WTC11 (cell line): Measurements from ENCODE around the gene SGF29. TPM values are rescaled to one million over a fixed set of nuclear protein-coding genes. Genes with fewer than 3 reads are reported as not detected.

Source experiments
- ATAC-seq: fragments of 200-7000 bp; cut with Tn5 transposase; 2 replicates; pipeline ENCODE4 v1.10.0; 2021; ENCODE audit warnings: mild to moderate bottlenecking, moderate library complexity
- CTCF ChIA-PET: fragments of 300-600 bp; sonication (Branson Sonifier 250); formaldehyde crosslinking; loops from one replicate; lab custom pipeline; 2021; ENCODE audit warnings: antibody characterized with exemption; lab: Charles Lee
- POLR2A ChIA-PET: fragments of 350-600 bp; sonication (Branson Sonifier 250); formaldehyde crosslinking; loops from one replicate; lab custom pipeline; 2021; ENCODE audit warnings: antibody characterized with exemption; lab: Charles Lee
- DNase-seq: peaks from one replicate; pipeline ENCODE4 v3.0.0; 2021; ENCODE audit warnings: low spot score
- H3K27ac Mint-ChIP-seq: 2 replicates; pipeline ENCODE4 v1.8.0; 2021; ENCODE audit warnings: mixed read lengths
- H3K27me3 Mint-ChIP-seq: 2 replicates; pipeline ENCODE4 v1.8.0; 2021; ENCODE audit warnings: low read depth, mild to moderate bottlenecking, moderate library complexity, mixed read lengths
- H3K36me3 Mint-ChIP-seq: 2 replicates; pipeline ENCODE4 v1.8.0; 2021; ENCODE audit warnings: mixed read lengths
- H3K4me1 Mint-ChIP-seq: 2 replicates; pipeline ENCODE4 v1.8.0; 2022; ENCODE audit warnings: mixed read lengths
- H3K4me3 Mint-ChIP-seq: 2 replicates; pipeline ENCODE4 v1.8.0; 2021; ENCODE audit warnings: mild to moderate bottlenecking, moderate library complexity, mixed read lengths
- H3K9me3 Mint-ChIP-seq: 2 replicates; pipeline ENCODE4 v1.8.0; 2021; ENCODE audit warnings: mixed read lengths
- ARID4B ChIP-seq: sonication (generic); formaldehyde crosslinking; IDR thresholded peaks from 2 replicates; pipeline ENCODE4 v1.8.0; 2023; ENCODE audit warnings: missing genetic modification reagents, mild to moderate bottlenecking, borderline replicate concordance
- CDX4 ChIP-seq: fragments of 250-450 bp; sonication (Bioruptor Pico); IDR thresholded peaks from 2 replicates; pipeline ENCODE4 v1.9.0; 2021; ENCODE audit warnings: moderate library complexity, mild to moderate bottlenecking, inconsistent platforms, borderline replicate concordance
- CREB1 ChIP-seq: sonication (generic); formaldehyde crosslinking; IDR thresholded peaks from 2 replicates; pipeline ENCODE4 v1.8.0; 2023; ENCODE audit warnings: mild to moderate bottlenecking, missing genetic modification reagents
- CREM ChIP-seq: sonication (generic); formaldehyde crosslinking; IDR thresholded peaks from 2 replicates; pipeline ENCODE4 v1.8.1; 2022; ENCODE audit warnings: mild to moderate bottlenecking, missing genetic modification reagents, moderate library complexity
- ESRRA ChIP-seq: sonication (generic); formaldehyde crosslinking; IDR thresholded peaks from 2 replicates; pipeline ENCODE4 v1.8.1; 2022; ENCODE audit warnings: mild to moderate bottlenecking, missing genetic modification reagents, borderline replicate concordance
- ETV6 ChIP-seq: sonication (generic); formaldehyde crosslinking; IDR thresholded peaks from 2 replicates; pipeline ENCODE4 v1.8.1; 2022; ENCODE audit warnings: mild to moderate bottlenecking, missing genetic modification reagents
- GABPB1 ChIP-seq: sonication (generic); formaldehyde crosslinking; IDR thresholded peaks from 2 replicates; pipeline ENCODE4 v1.8.1; 2023; ENCODE audit warnings: mild to moderate bottlenecking, missing genetic modification reagents
- HMGA2 ChIP-seq: fragments of 250-450 bp; sonication (Bioruptor Pico); IDR thresholded peaks from 2 replicates; pipeline ENCODE4 v1.4.0; 2021; ENCODE audit warnings: mild to moderate bottlenecking, moderate library complexity
- MLX ChIP-seq: sonication (generic); formaldehyde crosslinking; IDR thresholded peaks from 2 replicates; pipeline ENCODE4 v1.8.1; 2023; ENCODE audit warnings: mild to moderate bottlenecking, missing genetic modification reagents, moderate library complexity
- ZNF121 ChIP-seq: sonication (generic); formaldehyde crosslinking; IDR thresholded peaks from 2 replicates; pipeline ENCODE4 v1.8.0; 2023; ENCODE audit warnings: missing genetic modification reagents
- ZNF219 ChIP-seq: sonication (generic); formaldehyde crosslinking; IDR thresholded peaks from 2 replicates; pipeline ENCODE4 v1.8.0; 2023; ENCODE audit warnings: missing genetic modification reagents, mild to moderate bottlenecking, borderline replicate concordance
- ZNF232 ChIP-seq: sonication (generic); formaldehyde crosslinking; IDR thresholded peaks from 2 replicates; pipeline ENCODE4 v1.8.0; 2022; ENCODE audit warnings: mild to moderate bottlenecking, missing genetic modification reagents
- ZNF512 ChIP-seq: sonication (generic); formaldehyde crosslinking; IDR thresholded peaks from 2 replicates; pipeline ENCODE4 v1.8.1; 2022; ENCODE audit warnings: missing genetic modification reagents, borderline replicate concordance
- total RNA-seq: library from RNA; stranded (reverse); gene quantifications from 3 replicates; pipeline ENCODE4 v1.2.3, GENCODE V29; 2021
- TF ChIP-seq, protein P1 (sequence below): sonication (generic); formaldehyde crosslinking; IDR thresholded peaks from 2 replicates; pipeline ENCODE4 v1.8.0; 2022; ENCODE audit warnings: mild to moderate bottlenecking, missing genetic modification reagents
- TF ChIP-seq, protein P2 (sequence below): fragments of 250-450 bp; sonication (Bioruptor Pico); IDR thresholded peaks from 2 replicates; pipeline ENCODE4 v1.9.0; 2021; ENCODE audit warnings: mild to moderate bottlenecking
- TF ChIP-seq, protein P3 (sequence below): sonication (generic); formaldehyde crosslinking; IDR thresholded peaks from 2 replicates; pipeline ENCODE4 v1.8.0; 2022; ENCODE audit warnings: mild to moderate bottlenecking, missing genetic modification reagents

The SGF29 gene
- total RNA-seq, 1 experiment from 2014 or later = 15.0 TPM

DNA sequence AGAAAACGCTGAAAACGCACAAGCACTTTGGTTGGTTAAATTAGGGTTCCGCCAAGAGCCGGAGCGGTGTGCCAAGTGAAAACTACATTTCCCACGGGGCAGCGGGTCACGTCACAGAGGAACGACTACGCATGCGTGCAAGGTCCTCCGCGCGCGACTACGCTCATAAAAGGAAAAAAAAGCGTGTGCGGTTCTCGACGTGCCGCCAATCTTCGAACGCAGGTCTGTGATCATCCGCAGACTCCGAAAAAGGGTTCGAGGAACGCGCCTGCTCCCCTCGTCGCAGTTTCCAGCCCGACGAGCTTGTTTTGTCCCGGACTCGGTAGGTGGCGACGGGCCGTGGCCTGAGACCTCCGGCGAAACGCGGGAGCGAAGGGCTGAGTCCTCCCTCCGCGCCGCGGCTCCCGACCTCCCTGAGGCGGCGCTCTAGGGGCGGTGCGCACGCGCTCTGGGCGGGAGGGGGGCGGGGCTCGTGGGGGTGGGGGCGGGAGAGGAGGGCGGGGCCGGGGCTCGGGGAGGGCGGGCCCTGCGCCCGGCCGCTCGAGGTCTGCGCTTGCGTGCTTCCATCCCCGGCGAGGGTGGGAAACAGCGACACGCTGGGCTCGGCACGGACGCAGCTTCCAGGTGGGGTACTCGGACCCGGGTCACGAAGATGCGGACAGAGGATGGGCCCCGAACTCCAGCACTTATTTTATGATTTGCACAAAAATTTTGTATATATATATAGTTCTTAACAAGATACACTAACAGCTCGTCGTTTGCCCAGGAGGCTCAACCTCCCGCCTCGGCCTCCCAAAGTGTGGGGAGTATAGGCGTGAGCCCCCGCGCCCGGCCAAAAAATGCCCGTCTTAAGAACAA lies at the start of gene SGF29 (continued):
- TF ChIP-seq ARID4B (CRISPR knock-in tag) = 0 out of 2 replicates have a peak, but pooled peaks have one; percentile 49
- TF ChIP-seq CREM (CRISPR knock-in tag) = peak; percentile 64; the same call in 1 of the 2 replicates
- TF ChIP-seq, protein P1, sequence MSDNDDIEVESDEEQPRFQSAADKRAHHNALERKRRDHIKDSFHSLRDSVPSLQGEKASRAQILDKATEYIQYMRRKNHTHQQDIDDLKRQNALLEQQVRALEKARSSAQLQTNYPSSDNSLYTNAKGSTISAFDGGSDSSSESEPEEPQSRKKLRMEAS (CRISPR knock-in tag) = peak; percentile 89
- TF ChIP-seq ZNF232 = peak; percentile 50; the same call in 1 of the 2 replicates
- no peak for TF ChIP-seq MLX (CRISPR knock-in tag)
- TF ChIP-seq ESRRA (CRISPR knock-in tag) = peak; percentile 28; the same call in 1 of the 2 replicates

GRCh38 chr16:28504707-28505404 lies 48.9 kb upstream of the SGF29 start:
- CTCF ChIA-PET = interaction anchor here (0.6 kb wide), 1 partner anchor 8 kb away, joined by 3 read pairs; no protein-coding TSS in a partner anchor
- TF ChIP-seq ZNF121 (CRISPR knock-in tag) (0 out of 2 replicates have a peak, but pooled peaks have one; percentile 19), CDX4 (CRISPR knock-in tag) (no peak)
- TF ChIP-seq, all 79 proteins: peak for 1

DNA sequence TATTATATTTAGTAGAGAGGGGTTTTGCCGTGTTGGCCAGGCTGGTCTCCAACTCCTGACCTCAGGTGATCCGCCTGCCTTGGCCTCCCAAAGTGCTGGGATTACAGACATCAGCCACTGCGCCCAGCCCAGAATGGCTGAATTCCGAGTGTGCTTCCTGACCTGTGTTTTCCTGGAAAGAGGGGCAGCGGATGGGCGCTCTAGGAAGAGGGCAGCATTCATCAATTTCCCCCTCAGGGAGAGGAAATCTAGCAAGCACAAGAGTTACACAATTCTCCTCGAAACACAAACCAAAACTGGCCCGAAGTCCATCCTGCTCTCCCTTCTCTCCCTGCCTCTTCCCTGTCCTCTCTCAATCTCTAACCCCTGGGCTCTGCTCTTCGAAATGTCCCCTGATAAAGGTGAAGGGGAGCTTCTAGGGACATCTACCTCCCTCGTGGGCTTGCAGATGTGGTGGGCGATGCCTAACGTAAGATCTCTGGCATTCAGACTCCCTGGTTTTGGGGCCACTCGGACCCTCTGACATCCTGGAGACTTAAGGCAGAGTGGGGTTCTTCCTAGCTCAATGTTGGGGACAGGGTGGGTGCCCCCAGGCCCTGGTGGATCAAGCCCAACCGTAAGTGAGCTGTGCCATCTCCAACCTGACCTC lies 48.1 kb upstream of the SGF29 start:
- Mint-ChIP-seq H3K4me3 (no peak overlapping the region), H3K27me3 (peaks cover 5% of the 10 kb centered on the region)
- POLR2A ChIA-PET = no interaction called here

More at GRCh38 chr16:28504707-28505404, 48.9 kb upstream of the SGF29 start:
- ATAC-seq (no peak), DNase-seq (no peak)
- Mint-ChIP-seq H3K27ac (no peak overlapping the region), H3K4me3 (no peak overlapping the region), H3K9me3 (no peaks in the 10 kb centered on the region), H3K36me3 (no peaks in the 10 kb centered on the region), H3K27me3 (peaks cover 5% of the 10 kb centered on the region), H3K4me1 (no peaks in the 10 kb centered on the region)
- POLR2A ChIA-PET = no interaction called here

More for the DNA sequence above, 48.1 kb upstream of the SGF29 start:
- CTCF ChIA-PET = no interaction called here
- TF ChIP-seq, protein P2, sequence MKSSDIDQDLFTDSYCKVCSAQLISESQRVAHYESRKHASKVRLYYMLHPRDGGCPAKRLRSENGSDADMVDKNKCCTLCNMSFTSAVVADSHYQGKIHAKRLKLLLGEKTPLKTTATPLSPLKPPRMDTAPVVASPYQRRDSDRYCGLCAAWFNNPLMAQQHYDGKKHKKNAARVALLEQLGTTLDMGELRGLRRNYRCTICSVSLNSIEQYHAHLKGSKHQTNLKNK = no peak
- TF ChIP-seq, protein P3, sequence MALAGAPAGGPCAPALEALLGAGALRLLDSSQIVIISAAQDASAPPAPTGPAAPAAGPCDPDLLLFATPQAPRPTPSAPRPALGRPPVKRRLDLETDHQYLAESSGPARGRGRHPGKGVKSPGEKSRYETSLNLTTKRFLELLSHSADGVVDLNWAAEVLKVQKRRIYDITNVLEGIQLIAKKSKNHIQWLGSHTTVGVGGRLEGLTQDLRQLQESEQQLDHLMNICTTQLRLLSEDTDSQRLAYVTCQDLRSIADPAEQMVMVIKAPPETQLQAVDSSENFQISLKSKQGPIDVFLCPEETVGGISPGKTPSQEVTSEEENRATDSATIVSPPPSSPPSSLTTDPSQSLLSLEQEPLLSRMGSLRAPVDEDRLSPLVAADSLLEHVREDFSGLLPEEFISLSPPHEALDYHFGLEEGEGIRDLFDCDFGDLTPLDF (CRISPR knock-in tag) = no peak
- TF ChIP-seq ETV6 (CRISPR knock-in tag) (no peak), ZNF219 (CRISPR knock-in tag) (no peak), ZNF512 (no peak), GABPB1 (CRISPR knock-in tag) (peak; percentile 51), HMGA2 (CRISPR knock-in tag) (no peak), CREB1 (CRISPR knock-in tag) (no peak)
- H3K36me3 Mint-ChIP-seq = no peaks in the 10 kb centered on the region
- DNase-seq (no peak), ATAC-seq (no peak)
- no peaks in the 10 kb centered on the region for H3K4me1 Mint-ChIP-seq
- no peaks in the 10 kb centered on the region for H3K9me3 Mint-ChIP-seq
- H3K27ac Mint-ChIP-seq = no peak overlapping the region
